Amniotic epithelial cell (primary cell): ENCODE measurements around the gene KIAA1217.
A peak's percentile ranks its signal among the peaks of the same experiment; 100 is the strongest.
"Not testable (repeated sequence)": the region's sequence is repeated elsewhere in the genome, so short reads cannot be mapped to it uniquely, and the experiment has no call there.

Experiments used
- DNase-seq: peaks from one replicate; pipeline ENCODE4 v3.0.0-alpha.2; 2010; ENCODE audit warnings: low read depth

KIAA1217 gene

DNA sequence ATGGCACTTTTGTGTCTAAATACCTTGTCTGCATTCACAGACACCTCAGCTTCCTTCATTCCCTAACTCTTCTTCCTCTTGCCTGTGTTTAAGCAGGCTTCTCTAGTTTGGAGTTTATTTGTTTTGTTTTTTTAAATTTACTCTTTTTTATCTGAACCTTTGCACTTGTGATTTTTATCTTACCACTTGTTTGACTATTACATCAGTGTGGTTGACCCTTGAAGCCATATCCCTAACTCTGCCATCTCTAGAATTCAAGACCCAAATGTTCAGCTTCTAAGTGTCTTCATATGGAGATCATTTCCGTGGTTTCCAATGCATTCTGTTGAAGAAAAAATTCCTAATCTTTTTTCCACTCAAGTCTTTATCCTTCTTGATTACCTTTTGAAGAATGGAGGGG, 233.3 kb downstream of the KIAA1217 start:
- DNase-seq = no peak

DNA sequence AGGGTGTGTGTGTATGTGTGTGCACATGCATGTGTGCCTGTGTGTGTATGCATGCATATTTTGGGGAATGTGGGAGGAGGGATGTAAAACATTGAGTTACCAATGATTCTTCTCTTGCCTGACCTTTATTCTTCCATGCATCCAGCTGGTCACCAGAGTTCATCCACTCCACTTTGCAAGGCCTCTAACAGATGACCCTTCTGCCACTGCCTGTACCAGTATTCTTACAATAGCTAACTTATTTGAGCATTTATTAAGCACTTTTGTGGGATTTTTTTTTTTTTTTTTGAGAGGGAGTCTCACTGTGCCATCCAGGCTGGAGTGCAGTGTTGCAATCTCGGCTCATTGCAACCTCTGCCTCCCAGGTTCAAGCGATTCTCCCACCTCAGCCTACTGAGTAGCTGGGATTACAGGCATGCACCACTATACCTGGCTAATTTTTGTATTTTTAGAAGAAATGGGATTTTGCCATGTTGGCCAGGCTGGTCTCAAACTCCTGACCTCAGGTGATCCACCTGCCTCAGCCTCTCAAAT, 233.8 kb downstream of the KIAA1217 start:
- DNase-seq = not testable (repeated sequence)

DNA sequence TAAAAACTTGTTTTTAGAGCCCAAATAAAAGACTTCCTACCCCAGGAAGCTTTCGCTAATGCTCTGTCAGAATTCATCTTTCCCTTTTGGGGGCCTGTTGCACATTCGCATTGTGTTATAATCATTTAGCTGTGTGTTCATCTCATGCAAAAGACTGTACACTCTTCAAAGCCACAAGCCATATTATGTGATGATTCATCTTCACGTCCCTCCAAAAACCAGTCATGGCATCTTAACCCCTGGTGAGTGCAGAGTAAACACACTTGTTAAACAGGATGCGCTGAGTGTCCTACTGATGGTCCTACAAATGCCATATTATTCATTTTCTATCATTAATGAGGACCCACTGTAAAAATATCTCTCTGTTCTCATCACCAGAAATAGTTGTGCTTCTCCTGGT, 235.4 kb downstream of the KIAA1217 start:
- DNase-seq = peak; percentile 88

DNA sequence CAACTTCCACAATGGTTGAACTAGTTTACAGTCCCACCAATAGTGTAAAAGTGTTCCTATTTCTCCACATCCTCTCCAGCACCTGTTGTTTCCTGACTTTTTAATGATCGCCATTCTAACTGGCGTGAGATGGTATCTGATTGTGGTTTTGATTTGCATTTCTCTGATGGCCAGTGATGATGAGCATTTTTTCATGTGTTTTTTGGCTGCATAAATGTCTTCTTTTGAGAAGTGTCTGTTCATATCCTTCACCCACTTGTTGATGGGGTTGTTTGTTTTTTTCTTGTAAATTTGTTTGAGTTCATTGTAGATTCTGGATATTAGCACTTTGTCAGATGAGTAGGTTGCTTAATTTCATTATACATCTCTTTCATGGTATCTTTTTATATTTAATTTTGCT, 237.0 kb downstream of the KIAA1217 start:
- DNase-seq = not testable (repeated sequence)

DNA sequence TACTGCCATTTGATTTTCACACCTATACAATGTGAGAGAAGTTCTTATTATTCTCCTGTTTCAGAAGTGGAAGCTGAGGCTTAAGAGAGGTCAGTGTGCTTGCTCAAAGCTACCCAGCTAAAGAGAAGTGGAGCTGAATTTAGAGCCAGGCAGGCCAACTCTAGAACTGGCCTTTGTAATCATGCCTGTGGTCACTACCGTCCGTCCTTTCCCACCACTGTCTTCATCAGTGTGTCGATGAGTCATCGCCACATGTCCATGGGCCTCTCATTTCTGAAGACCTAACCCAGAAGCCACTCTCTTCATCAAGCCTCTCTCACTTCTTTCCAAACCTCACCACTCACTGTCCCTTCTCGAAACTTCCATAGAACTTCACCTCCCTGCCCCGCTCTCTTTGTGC, 237.8 kb downstream of the KIAA1217 start:
- peak; percentile 97 for DNase-seq

DNA sequence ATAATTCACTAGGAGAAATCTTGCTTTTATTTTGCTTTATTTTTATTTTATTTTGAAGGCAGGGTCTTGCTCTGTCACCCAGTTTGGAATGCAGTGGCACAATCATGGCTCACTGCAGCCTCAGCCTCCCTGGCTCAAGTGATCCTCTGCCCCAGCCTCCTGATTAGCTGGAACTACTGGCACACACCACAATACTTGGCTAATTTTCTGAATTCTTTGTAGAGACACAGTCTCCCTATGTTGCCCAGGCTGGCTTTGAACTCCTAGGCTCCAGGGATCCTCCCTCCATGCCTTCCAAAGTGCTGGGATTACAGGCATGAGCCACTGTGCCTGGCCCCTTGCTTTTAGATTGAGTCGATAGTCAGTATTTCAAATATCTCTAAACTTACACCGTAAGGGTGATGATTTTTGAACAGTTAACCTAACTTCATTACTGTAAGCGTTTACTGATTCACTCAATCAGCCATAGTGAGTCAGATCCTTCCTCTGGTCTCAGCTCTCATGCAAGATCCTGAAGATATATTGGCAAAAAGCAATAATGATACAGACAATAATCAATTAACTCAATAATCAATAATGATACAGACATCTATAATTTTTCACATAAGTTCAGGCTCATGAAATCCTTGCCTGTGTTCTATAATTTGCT, 239.5 kb downstream of the KIAA1217 start:
- no peak for DNase-seq

DNA sequence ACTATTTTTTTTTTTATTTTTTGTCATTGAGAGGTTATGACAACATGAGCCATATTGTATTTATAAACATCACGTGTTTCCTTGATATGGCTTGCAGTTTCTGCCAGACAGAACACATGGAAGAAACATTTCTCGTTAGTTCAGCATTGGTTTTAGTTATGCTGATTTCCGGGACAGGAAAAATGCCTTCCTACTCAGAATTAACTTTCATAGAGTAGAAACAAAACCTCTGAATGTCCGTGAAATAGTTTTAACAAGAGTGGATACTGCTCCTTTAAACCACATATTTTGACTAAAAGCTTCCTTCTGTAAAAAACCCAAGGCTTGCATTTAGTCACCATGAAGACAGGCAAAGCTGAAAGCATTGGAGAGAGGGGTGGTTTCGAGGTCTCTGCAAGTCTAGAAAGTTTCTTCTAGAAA, 240.4 kb downstream of the KIAA1217 start:
- peak; percentile 45 for DNase-seq

DNA sequence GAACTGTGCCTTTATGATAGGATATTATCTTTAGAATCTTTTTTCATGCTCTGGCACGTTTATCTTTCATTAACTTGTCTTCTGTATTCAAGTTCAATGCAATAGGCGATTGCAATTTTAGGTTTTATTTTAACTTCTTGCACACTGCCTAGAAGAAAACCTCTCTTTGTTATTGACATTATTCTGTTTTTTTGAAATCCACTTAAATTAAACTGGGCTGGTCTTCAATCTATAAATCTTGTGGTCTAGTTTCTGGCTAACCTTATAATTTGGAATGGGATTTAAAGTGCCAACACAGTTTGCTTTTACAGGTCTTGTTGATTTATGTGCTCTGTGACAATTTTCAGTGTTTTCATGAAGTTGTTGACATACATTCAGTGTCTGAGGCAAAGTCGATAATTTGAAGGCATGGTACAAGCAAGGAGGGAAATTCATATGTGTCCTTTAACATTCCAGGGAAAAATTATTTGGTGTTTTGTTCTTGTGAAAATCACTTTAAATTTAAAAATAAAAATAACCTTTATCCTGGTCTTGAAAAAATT, 240.9 kb downstream of the KIAA1217 start:
- DNase-seq = no peak

DNA sequence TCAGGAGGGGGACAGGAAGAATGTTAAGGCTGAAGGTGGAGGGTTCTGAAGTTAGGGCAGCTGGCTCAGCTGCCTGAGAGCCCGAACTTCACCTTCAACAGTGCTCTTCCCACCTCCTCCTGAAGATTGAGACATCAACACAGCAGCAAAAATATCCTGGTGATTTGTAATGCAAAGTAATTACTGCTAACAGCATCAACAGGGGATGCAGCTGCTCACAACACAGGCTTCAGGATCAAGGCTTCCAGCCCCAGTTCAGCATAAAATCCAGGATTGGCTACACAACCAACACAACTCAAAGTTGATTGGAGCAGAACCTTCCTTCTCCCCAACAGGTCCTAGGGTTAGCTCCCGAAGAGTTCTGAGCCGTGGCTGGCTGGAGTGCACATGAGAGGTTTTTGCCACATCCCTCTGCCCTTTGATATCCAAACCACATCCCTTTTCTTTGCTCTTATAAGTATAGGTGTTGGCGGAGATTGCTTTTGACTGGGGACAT, 242.4 kb downstream of the KIAA1217 start:
- peak; percentile 32 for DNase-seq

DNA sequence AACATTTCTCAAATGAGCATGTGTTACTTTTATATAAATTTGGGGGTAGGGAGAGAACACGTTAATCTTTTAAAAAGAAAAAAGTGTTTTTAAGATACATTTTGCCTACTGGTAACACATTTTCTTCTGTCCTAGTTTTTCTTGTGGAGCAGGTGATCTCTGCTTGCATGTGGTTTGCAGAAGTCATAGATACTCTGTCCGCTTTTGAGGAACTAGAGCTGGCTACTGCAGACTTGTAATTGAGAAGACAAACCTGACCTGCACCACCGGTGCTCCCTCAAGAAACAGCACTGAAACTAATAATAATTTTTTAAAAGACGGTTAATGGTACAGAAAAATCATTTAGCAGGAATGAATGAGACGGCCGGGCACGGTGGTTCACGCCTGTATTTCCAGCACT, 243.1 kb downstream of the KIAA1217 start:
- no peak for DNase-seq

DNA sequence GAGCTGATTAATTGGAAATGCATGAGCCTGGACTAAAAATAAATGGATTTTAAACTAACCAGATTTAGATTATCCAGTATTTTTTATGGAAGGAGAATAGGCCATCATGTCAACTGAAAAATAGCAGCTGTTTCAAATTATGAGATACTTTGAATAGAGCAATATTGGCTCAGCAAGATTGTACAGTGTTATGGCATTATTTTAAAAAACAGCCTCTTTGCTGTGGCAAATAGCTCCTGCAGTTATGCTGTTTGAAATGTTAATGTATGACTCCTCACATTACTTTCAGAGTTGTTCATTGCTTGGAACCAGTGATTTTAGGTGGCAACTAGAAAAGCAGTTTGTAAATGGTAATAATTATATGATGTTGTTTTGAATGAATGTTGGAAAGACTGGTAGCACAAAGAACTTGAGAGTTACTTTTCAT, 244.5 kb downstream of the KIAA1217 start:
- DNase-seq = no peak

DNA sequence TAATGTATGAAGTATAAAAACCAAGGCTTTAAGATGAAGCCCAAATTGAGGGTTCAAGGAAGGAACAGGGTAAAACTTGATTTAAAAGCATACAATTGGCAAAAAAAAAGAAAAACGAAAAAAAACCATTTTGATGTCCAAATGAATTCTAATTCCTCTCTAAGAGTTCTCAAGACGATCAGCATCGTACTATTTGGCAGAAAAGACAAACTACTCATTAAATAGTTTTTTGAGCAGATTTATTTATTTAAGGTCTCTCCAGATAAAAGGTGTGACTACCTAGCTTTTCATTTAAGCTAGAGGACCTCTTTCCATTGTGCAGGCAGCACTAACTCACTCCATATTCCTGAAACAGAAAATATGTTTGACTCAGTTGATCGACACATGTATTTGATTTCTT, 245.0 kb downstream of the KIAA1217 start:
- no peak for DNase-seq

DNA sequence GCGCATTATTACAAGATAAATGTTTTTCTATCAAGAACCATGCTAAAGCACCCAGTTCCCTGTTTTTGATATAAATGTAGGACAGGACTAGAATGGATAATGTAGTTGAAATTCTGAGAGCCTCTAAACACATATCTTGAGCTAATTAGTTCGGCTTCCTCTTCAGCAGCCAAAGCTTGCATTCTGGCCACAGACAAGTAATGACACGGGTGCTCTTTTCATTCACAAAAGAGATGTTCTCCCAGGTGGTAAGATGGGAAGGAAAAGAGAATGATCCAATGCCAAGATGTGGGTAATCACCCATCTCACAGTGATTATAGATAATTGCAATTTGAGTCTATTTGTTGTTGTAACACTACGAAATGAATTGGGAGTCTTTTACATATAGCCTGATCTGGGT, 246.5 kb downstream of the KIAA1217 start:
- no peak for DNase-seq

DNA sequence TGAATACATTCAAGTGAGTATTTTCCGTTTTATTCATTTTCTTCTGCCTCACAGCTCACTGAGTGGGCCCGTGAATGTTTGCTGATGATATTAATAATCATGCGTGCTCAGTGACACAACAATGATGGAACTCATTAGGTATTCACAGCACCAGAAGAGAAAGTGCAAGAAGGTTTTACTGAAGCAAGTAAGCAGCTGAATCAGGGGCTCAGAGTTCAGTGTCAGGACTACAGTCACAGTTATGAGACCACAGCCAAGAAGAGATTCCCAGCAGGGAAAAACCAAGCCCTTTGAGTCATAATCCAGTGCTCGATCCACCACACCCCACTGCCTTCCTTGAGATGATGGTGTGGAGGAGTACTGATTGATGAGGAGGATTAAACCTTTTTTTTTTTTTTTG, 247.4 kb downstream of the KIAA1217 start:
- DNase-seq = peak; percentile 98

DNA sequence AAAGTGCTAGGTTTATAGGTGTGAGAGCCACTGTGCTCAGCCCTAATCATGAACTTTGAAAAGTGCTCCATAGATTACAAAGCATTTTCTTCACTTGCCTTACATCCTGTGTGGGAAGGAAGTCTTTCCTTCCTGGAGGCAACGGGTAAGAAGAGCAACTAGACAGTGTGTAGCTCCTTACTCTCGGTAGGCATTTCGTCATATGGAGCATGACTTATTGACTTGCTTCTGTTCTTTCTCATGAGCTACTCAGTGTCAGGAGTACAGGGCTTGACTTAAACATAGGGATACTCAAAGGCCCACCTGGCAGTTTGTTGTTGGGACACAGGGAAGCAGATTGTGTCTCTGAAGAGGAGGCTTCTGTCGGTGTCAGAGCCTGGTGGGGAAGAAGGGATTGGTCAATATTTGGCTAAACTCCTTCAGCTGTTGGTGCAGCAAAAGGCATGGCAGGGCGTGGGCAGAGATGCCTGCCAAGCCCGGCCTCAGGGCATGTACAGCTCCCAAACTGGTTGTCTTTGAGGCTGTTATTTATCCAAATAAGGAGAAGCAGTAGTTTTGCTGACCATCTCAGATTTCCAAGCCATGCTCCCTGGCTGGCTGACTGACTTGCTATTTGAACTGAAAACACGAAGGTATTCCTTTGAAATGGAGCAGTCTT, 248.9 kb downstream of the KIAA1217 start:
- DNase-seq = peak; percentile 93

DNA sequence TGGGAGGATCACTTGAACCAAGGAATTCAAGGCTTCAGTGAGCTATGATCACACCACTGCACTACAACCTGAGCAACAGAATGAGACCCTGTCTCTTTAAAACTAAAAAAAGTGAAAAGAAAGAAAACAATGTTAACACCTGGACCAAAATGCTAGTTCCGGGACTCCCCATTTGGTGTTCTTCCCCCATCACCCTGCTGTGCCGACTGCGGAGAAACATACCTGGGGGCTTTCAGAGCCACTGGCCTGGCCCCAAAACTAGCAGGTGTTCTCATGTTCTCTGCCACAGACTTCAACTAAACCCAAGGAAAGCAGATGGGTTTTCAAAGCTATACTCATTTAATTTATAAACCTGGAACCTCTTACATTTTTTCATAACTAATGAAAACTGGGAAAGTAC, 250.9 kb downstream of the KIAA1217 start:
- no peak for DNase-seq

DNA sequence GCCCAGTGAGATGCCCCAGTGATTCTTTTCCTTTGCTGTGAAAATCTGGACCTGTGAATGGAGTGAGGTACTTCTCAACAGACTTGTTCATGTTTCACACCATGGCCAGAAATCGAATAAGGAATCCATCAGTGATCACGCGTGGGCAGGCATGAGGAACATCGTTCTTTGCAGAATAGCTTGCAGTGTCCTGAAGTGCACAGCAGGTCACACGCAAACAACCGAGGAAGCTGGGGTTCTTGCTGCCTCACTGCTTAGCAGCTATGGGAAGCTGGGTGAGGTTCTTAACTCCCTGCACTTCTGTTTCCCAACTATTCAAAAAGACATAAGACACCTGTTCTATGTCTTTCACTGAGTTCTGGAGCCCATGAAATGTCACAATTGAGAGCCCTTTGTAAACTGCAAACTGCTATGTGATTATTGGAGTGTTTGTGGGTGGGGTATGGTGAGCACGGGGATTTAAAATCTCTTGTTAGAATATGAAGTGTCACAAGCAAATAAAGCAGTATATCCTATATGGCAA, 253.4 kb downstream of the KIAA1217 start:
- DNase-seq = no peak

DNA sequence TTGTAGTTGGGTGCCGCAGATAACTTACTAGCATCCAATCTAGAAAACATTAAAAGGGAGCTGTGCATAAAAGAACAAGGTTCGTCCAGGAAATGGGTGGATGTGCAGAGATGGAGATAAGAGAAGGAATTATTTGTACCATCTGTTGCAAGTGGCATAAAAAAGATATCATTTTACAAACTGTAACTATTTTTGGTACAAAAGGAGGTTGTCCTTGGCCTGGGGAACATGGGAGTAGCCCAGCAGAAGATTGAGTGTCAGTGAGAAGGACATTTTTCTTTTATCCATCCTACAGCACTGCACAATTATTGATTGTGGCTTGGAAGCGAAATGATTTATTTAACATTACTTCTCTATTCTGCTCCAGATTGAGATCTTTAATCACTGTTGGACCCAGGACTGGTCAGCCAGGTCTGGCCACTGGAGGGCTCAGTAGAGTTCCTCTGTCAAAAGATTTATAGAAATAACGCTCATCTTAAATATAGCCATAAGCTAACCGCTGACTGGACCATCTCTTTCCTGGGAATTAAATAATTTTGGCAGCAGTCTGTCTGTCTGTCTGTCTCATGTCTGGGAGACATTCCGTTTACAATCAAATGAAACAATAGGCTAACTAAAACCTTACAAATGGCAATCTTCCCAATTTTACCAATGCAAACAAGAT, 254.1 kb downstream of the KIAA1217 start:
- DNase-seq = no peak

DNA sequence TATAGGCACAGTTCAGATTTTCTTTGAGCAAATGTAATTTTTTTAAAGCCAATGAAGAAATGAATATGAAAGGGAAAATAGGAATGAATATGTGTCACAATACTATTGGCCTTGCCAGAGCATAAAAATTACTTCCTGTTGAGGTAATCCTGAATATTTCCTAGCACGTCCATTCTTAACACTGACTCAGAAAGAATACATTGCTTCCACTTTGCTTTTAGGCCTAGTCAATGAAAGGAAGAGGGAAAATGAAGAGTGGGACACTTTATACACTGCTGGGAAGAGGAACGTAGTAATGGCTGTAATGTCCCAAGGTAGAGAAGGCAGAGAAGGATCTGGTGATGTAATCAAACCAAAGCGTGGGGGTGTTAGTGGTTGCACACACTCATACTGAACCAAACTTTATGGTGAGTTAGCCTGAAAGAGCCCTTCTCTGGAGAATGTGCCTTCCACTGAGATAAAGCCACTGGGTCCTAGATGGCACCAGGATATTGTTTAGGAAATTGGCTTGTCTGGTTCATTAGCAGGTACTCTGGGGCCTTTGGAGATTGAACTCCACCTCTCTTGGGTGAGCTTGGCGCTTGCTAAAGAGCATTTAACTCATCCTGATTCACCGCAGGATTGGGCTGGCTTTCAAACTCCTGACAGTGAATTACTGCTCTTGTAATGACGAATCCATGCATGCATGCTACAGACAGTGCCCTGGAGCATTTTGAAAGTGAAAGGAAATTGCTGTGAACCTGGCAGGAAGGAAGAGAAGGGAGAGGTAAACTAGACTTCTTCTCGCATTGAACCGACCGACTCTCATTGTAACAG, 254.9 kb downstream of the KIAA1217 start:
- peak; percentile 99 for DNase-seq

DNA sequence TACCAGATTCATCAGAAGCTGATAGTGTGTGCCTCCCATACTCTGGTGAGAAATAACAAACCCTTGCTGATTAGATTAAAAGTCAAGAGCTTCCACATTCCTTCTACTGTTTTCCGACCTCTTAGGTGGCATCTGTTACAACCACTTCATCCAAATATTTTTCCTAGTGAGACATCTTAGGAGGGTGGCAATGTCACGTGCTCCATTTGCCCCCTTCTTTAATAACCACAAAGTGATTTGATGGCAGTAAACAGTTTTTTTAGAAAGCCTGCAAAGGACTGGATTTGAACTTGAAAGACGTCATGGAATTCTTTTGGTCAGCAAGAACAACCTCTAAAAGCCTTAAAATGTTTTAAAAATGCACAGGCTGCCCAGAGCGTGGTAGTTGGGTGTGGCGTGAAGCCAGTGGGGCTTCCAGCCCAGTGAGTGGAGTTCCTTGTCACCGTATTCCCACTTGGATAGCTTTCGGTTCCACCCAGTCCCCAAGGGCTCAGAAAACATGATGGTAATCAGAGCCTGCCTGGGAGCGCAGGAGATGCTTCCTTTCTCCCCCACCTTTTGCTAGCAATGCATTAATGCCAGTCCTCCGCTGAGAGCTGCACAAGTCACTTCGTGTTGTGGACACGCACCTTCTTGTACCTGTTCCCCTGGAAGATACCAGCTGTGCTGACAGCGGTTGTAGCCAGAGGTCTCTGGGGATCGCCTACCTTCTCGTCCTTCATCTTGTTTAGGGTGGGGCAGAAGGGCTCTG, 256.4 kb downstream of the KIAA1217 start:
- DNase-seq = peak; percentile 98
